GM12878 (cell line): Measurements from ENCODE around the gene KLKB1. TPM values are rescaled to one million over a fixed set of nuclear protein-coding genes. Genes with fewer than 3 reads are reported as not detected.

ENCODE experiments used
- ATAC-seq: fragments of 200-7000 bp; cut with Tn5 transposase; 3 replicates; pipeline ENCODE4 v1.9.1; 2020; ENCODE audit warnings: mild to moderate bottlenecking, moderate library complexity
- BruUV-seq: library from RNA; stranded (reverse); fragments of 400-500 nt; replicated peaks from 2 replicates; lab custom pipeline; 2021; lab: Mats Ljungman, UMichigan
- CTCF ChIA-PET: fragments of 300-600 bp; sonication (Branson Sonifier 250); formaldehyde crosslinking; extraction: SDS; loops from one replicate; lab custom pipeline; 2021; ENCODE audit warnings: inconsistent platforms; lab: Yijun Ruan, JAX
- POLR2A ChIA-PET: fragments of 350-600 bp; formaldehyde crosslinking; extraction: SDS; loops from one replicate; lab custom pipeline; 2021; ENCODE audit warnings: inconsistent platforms; lab: Charles Lee
- RAD21 ChIA-PET: fragments of 300-600 bp; sonication (Branson Sonifier 250); formaldehyde crosslinking; loops from one replicate; lab custom pipeline; 2023; ENCODE audit warnings: antibody characterized with exemption; ENCODE audit not compliant: unreplicated experiment; lab: Charles Lee
- SMC1A ChIA-PET: fragments of 300-600 bp; sonication (Branson Sonifier 250); formaldehyde crosslinking; loops from one replicate; lab custom pipeline; 2023; ENCODE audit not compliant: unreplicated experiment, uncharacterized antibody; lab: Charles Lee
- DNase-seq: peaks from one replicate; pipeline ENCODE4 v3.0.0-alpha.2; 2011; ENCODE audit warnings: low read depth, low spot score
- FAIRE-seq: peaks from 3 replicates; lab custom pipeline; 2011; peaks lifted over from hg19 to GRCh38; lab: Jason Lieb, UNC
- H2AFZ ChIP-seq: 2 replicates; pipeline ENCODE4 v1.6.0; 2011; ENCODE audit warnings: low read depth, low read length, control low read depth; ENCODE audit not compliant: control insufficient read depth
- H3K27ac ChIP-seq: 2 replicates; pipeline ENCODE4 v1.5.1; 2011; ENCODE audit warnings: control low read depth; ENCODE audit not compliant: control insufficient read depth, insufficient read depth
- H3K27me3 ChIP-seq, 2 experiments: replicated peaks in 1 of 2; 2 replicates each; pipeline versions ENCODE4 v1.6.0 to v1.6.1; 2011; ENCODE audit warnings: low read length in 1 of 2; ENCODE audit not compliant: control insufficient read depth in 2 of 2, insufficient read depth in 2 of 2
- H3K36me3 ChIP-seq, 2 experiments: 2 replicates each; pipeline ENCODE4 v1.5.1; 2011; ENCODE audit warnings: low read length in 1 of 2; ENCODE audit not compliant: control insufficient read depth in 2 of 2, insufficient read depth in 2 of 2
- H3K4me1 ChIP-seq: 2 replicates; pipeline ENCODE4 v1.6.1; 2011; ENCODE audit warnings: mild to moderate bottlenecking, low read length, moderate library complexity, mixed read lengths; ENCODE audit not compliant: control insufficient read depth, insufficient read depth
- H3K4me2 ChIP-seq: 2 replicates; pipeline ENCODE4 v1.6.0; 2011; ENCODE audit warnings: control low read depth; ENCODE audit not compliant: control insufficient read depth, insufficient read depth
- H3K4me3 ChIP-seq: fragments of 200-600 bp; sonication (generic); 2 replicates; pipeline ENCODE4 v1.5.1; 2016
- H3K79me2 ChIP-seq: 2 replicates; pipeline ENCODE4 v1.6.0; 2011; ENCODE audit warnings: low read length; ENCODE audit not compliant: control insufficient read depth, insufficient read depth
- H3K9ac ChIP-seq: 2 replicates; pipeline ENCODE4 v1.8.0; 2011; ENCODE audit warnings: low read length, control low read depth, mixed read lengths; ENCODE audit not compliant: control insufficient read depth, insufficient read depth
- H3K9me3 ChIP-seq: replicated peaks from 3 replicates; pipeline ENCODE4 v1.5.1; 2011; ENCODE audit warnings: mild to moderate bottlenecking, low read length; ENCODE audit not compliant: control insufficient read depth, insufficient read depth
- H4K20me1 ChIP-seq: 2 replicates; pipeline ENCODE4 v1.6.0; 2011; ENCODE audit not compliant: control insufficient read depth, insufficient read depth
- CBFB ChIP-seq: IDR thresholded peaks from 2 replicates; pipeline ENCODE4 v1.6.1; 2016; ENCODE audit warnings: antibody characterized with exemption, low read depth
- CEBPB ChIP-seq, 2 experiments: fragments of 150-350 bp in 1 of 2; IDR thresholded peaks; 2 replicates each; pipeline ENCODE4 v1.6.1; 2012 to 2014; ENCODE audit warnings: low read depth in 2 of 2, low read length in 2 of 2, borderline replicate concordance in 1 of 2, inconsistent platforms in 1 of 2
- MEF2A ChIP-seq: IDR thresholded peaks from 2 replicates; pipeline ENCODE4 v1.6.1; 2011; ENCODE audit warnings: low read depth, mild to moderate bottlenecking, low read length, moderate library complexity; ENCODE audit not compliant: insufficient read depth
- RELA ChIP-seq: fragments of 450-650 bp; IDR thresholded peaks from 2 replicates; pipeline ENCODE4 v1.8.0; 2014; ENCODE audit warnings: borderline replicate concordance; ENCODE audit not compliant: partially characterized antibody
- SMC3 ChIP-seq: IDR thresholded peaks from 2 replicates; pipeline ENCODE4 v1.6.1; 2011; ENCODE audit warnings: low read length, improper control_type of control experiment, borderline replicate concordance
- SP1 ChIP-seq: IDR thresholded peaks from one replicate; pipeline ENCODE4 v1.6.1; 2011; ENCODE audit warnings: low read depth, low read length
- TAF1 ChIP-seq: IDR thresholded peaks from 2 replicates; pipeline ENCODE4 v1.6.1; 2011; ENCODE audit warnings: mild to moderate bottlenecking, low read depth, low read length, borderline replicate concordance
- TCF7 ChIP-seq: IDR thresholded peaks from 2 replicates; pipeline ENCODE4 v1.6.1; 2014; ENCODE audit warnings: antibody characterized with exemption, borderline replicate concordance
- ZNF217 ChIP-seq: fragments of 450-650 bp; IDR thresholded peaks from 2 replicates; pipeline ENCODE4 v1.6.1; 2017; ENCODE audit warnings: antibody characterized with exemption, mild to moderate bottlenecking
- WGBS: methylation state at CpG from one replicate; pipeline ENCODE4 v1.1.6; 2016; ENCODE audit warnings: low lambda C conversion rate; ENCODE audit not compliant: insufficient replicate concordance, insufficient coverage; ENCODE audit errors: missing lambda C conversion rate; 5-methylcytosine and 5-hydroxymethylcytosine counted together
- in situ Hi-C: fragments of 300-500 bp; cut with MboI; formaldehyde crosslinking; loops from 9 replicates; pipeline ENCODE4 v1.14.3; 2018; ENCODE audit warnings: mixed read lengths
- intact Hi-C: fragments of 100-400 bp; cut with micrococcal nuclease; formaldehyde crosslinking; loops from one replicate; pipeline ENCODE4 v1.14.2; 2022; ENCODE audit not compliant: unreplicated experiment
- polyA plus RNA-seq, 11 experiments: library from polyadenylated mRNA; depleted of rRNA in 4 of 11; unstranded in 6 of 11; stranded (reverse) in 5 of 11; fragments of >200 nt; fragmentation: Nextera tagmentation in 4 of 11; fragmentation: Illumina TruSeq in 1 of 11; extraction: Ambion mirVana in 4 of 11; extraction: Trizol in 1 of 11; gene quantifications; 1 replicate in 1 of 11; 2 replicates in 10 of 11; pipeline versions ENCODE4 v1.2.1 to v1.2.3, GENCODE V29; 2011 to 2016; ENCODE audit warnings: inconsistent platforms in 2 of 11, missing spikeins in 2 of 11, low read depth in 1 of 11
- total RNA-seq, 4 experiments: library from RNA; depleted of rRNA in 3 of 4; stranded (reverse); fragments of >200 nt in 3 of 4; fragmentation: Illumina TruSeq in 1 of 4; extraction: Trizol in 1 of 4; gene quantifications; 2 replicates each; pipeline versions ENCODE4 v1.2.1 to v1.2.3, GENCODE V29; 2013 to 2021
- TF ChIP-seq, protein P1 (sequence below): fragments of 450-650 bp; IDR thresholded peaks from 2 replicates; pipeline ENCODE4 v1.6.1; 2017; ENCODE audit warnings: mild to moderate bottlenecking, moderate library complexity
- TF ChIP-seq, protein P2 (sequence below): fragments of 450-650 bp; formaldehyde crosslinking; IDR thresholded peaks from 2 replicates; pipeline ENCODE4 v1.5.0; 2022; ENCODE audit warnings: mild to moderate bottlenecking, missing genetic modification characterization

KLKB1 gene
- total and polyA plus RNA-seq, 10 of the 15 experiments (the other 5 are each of a cell fraction or from before 2014, with no cell fraction given), result 0.04 TPM; not detected in 9

DNA sequence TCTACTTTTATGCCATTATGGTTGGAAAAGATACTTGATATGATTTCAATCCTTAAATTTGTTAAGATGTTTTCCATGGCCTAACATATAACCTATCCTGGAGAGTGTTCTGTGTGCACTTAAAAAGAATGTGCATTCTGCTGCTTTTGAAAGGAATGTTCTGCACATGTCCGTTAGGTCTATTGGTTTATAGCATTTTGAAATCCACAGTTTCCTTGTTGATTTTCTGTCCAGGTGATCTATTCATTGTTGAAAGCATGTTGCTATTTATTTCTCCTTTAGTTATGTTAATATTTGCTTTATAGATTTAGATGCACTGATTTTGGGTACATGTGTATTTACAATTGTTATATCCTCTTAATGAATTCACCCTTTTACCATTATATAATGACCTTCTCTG lies 5.7 kb upstream of the KLKB1 start:
- WGBS, result 82% methylated on average over 1 of the region's 1 CpG
- Histone ChIP-seq H4K20me1 (no peaks in the 10 kb centered on the region), H3K79me2 (no peaks in the 10 kb centered on the region), H3K4me3 (no peak overlapping the region), H3K36me3 (no peaks in the 10 kb centered on the region), H3K27ac (no peak overlapping the region), H2AFZ (no peak overlapping the region), H3K9ac (no peak overlapping the region), H3K4me1 (no peaks in the 10 kb centered on the region), H3K4me2 (no peak overlapping the region), H3K9me3 (no peaks in the 10 kb centered on the region), H3K27me3 (no peaks in the 10 kb centered on the region)
- TF ChIP-seq, protein P1, sequence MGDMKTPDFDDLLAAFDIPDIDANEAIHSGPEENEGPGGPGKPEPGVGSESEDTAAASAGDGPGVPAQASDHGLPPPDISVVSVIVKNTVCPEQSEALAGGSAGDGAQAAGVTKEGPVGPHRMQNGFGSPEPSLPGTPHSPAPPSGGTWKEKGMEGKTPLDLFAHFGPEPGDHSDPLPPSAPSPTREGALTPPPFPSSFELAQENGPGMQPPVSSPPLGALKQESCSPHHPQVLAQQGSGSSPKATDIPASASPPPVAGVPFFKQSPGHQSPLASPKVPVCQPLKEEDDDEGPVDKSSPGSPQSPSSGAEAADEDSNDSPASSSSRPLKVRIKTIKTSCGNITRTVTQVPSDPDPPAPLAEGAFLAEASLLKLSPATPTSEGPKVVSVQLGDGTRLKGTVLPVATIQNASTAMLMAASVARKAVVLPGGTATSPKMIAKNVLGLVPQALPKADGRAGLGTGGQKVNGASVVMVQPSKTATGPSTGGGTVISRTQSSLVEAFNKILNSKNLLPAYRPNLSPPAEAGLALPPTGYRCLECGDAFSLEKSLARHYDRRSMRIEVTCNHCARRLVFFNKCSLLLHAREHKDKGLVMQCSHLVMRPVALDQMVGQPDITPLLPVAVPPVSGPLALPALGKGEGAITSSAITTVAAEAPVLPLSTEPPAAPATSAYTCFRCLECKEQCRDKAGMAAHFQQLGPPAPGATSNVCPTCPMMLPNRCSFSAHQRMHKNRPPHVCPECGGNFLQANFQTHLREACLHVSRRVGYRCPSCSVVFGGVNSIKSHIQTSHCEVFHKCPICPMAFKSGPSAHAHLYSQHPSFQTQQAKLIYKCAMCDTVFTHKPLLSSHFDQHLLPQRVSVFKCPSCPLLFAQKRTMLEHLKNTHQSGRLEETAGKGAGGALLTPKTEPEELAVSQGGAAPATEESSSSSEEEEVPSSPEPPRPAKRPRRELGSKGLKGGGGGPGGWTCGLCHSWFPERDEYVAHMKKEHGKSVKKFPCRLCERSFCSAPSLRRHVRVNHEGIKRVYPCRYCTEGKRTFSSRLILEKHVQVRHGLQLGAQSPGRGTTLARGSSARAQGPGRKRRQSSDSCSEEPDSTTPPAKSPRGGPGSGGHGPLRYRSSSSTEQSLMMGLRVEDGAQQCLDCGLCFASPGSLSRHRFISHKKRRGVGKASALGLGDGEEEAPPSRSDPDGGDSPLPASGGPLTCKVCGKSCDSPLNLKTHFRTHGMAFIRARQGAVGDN, result no peak
- TF ChIP-seq SP1, result no peak
- TF ChIP-seq TAF1, result no peak
- TF ChIP-seq MEF2A, result no peak
- TF ChIP-seq CBFB, result no peak
- TF ChIP-seq RELA, result no peak
- no peak for TF ChIP-seq CEBPB (IDR thresholded peaks at IDR 0.05; ENCODE audit: borderline replicate concordance in 1 of 2, low read depth in 2 of 2, low read length in 2 of 2)
- TF ChIP-seq, protein P2, sequence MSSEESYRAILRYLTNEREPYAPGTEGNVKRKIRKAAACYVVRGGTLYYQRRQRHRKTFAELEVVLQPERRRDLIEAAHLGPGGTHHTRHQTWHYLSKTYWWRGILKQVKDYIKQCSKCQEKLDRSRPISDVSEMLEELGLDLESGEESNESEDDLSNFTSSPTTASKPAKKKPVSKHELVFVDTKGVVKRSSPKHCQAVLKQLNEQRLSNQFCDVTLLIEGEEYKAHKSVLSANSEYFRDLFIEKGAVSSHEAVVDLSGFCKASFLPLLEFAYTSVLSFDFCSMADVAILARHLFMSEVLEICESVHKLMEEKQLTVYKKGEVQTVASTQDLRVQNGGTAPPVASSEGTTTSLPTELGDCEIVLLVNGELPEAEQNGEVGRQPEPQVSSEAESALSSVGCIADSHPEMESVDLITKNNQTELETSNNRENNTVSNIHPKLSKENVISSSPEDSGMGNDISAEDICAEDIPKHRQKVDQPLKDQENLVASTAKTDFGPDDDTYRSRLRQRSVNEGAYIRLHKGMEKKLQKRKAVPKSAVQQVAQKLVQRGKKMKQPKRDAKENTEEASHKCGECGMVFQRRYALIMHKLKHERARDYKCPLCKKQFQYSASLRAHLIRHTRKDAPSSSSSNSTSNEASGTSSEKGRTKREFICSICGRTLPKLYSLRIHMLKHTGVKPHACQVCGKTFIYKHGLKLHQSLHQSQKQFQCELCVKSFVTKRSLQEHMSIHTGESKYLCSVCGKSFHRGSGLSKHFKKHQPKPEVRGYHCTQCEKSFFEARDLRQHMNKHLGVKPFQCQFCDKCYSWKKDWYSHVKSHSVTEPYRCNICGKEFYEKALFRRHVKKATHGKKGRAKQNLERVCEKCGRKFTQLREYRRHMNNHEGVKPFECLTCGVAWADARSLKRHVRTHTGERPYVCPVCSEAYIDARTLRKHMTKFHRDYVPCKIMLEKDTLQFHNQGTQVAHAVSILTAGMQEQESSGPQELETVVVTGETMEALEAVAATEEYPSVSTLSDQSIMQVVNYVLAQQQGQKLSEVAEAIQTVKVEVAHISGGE (CRISPR knock-in tag), result no peak
- TF ChIP-seq TCF7, result no peak
- no peak for TF ChIP-seq SMC3
- TF ChIP-seq ZNF217, result no peak
- ChIA-PET RAD21 (no interaction called here), SMC1A (no interaction called here), POLR2A (no interaction called here), CTCF (no interaction called here)
- no peak for DNase-seq
- BruUV-seq, result no TSS peak
- in situ Hi-C loops (no loop called here), intact Hi-C loops (no loop called here)
- ATAC-seq, result no peak
- FAIRE-seq, result no peak
